A549 (cell line): Measurements from ENCODE around the gene NOC4L. TPM values are rescaled to one million over a fixed set of nuclear protein-coding genes. Genes with fewer than 3 reads are reported as not detected.

Experiments used
- ATAC-seq, 2 experiments: fragments of 200-7000 bp in 1 of 2; fragments of >200 bp in 1 of 2; cut with Nextera tagmentation in 1 of 2; cut with Tn5 transposase in 1 of 2; 3 replicates each; pipeline versions ENCODE4 v1.8.0 to v1.9.1; 2018 to 2020; ENCODE audit warnings: mild to moderate bottlenecking in 1 of 2, moderate library complexity in 1 of 2
- CTCF ChIA-PET: fragments of 300-600 bp; sonication (Branson Sonifier 250); formaldehyde crosslinking; extraction: SDS; loops from one replicate; lab custom pipeline; 2021; ENCODE audit warnings: antibody characterized with exemption, inconsistent platforms; lab: Yijun Ruan, JAX
- POLR2A ChIA-PET: fragments of 350-600 bp; formaldehyde crosslinking; extraction: SDS; loops from one replicate; lab custom pipeline; 2021; ENCODE audit warnings: antibody characterized with exemption, inconsistent platforms; lab: Yijun Ruan, JAX
- DNase-seq, 2 experiments: peaks; one replicate each; pipeline versions ENCODE4 v3.0.0 to v3.0.0-alpha.2; 2011 to 2016; ENCODE audit warnings: low read depth in 1 of 2, low spot score in 1 of 2
- FAIRE-seq: peaks from 2 replicates; lab custom pipeline; 2011; peaks lifted over from hg19 to GRCh38; lab: Jason Lieb, UNC
- H3K27ac ChIP-seq, 2 experiments: fragments of >200 bp; sonication (Bioruptor Twin); formaldehyde crosslinking; 3 replicates each; pipeline ENCODE4 v1.5.1; 2016 to 2017
- H3K4me1 ChIP-seq: fragments of >200 bp; sonication (Bioruptor Twin); formaldehyde crosslinking; 3 replicates; pipeline ENCODE4 v1.6.1; 2016
- H3K4me2 ChIP-seq: fragments of >200 bp; sonication (Bioruptor Twin); formaldehyde crosslinking; 3 replicates; pipeline ENCODE4 v1.6.1; 2016
- H3K4me3 ChIP-seq: fragments of >200 bp; sonication (Bioruptor Twin); formaldehyde crosslinking; 3 replicates; pipeline ENCODE4 v1.5.1; 2016
- H3K9me3 ChIP-seq: fragments of >200 bp; sonication (Bioruptor Twin); formaldehyde crosslinking; 3 replicates; pipeline ENCODE4 v1.6.1; 2016
- BHLHE40 ChIP-seq: IDR thresholded peaks from 2 replicates; pipeline ENCODE4 v1.6.1; 2012; ENCODE audit warnings: low read depth, low read length, inconsistent platforms
- CBX2 ChIP-seq: fragments of 200-600 bp; sonication (generic); IDR thresholded peaks from 2 replicates; pipeline ENCODE4 v1.6.1; 2016; ENCODE audit warnings: low read depth, mild to moderate bottlenecking, borderline replicate concordance
- CEBPB ChIP-seq, 2 experiments: fragments of >200 bp in 1 of 2; sonication (Bioruptor Twin) in 1 of 2; formaldehyde crosslinking in 1 of 2; IDR thresholded peaks; 2 replicates each; pipeline ENCODE4 v1.6.1; 2012 to 2016
- CHD2 ChIP-seq: fragments of 150-350 bp; IDR thresholded peaks from 2 replicates; pipeline ENCODE4 v1.6.1; 2014; ENCODE audit warnings: low read length; ENCODE audit not compliant: partially characterized antibody
- CHD4 ChIP-seq: fragments of 200-600 bp; sonication (generic); IDR thresholded peaks from 2 replicates; pipeline ENCODE4 v1.6.1; 2016; ENCODE audit warnings: antibody characterized with exemption, mild to moderate bottlenecking, borderline replicate concordance
- CTCF ChIP-seq: fragments of >200 bp; sonication (Bioruptor Twin); formaldehyde crosslinking; IDR thresholded peaks from 3 replicates; pipeline ENCODE4 v1.5.1; 2016
- EP300 ChIP-seq, 2 experiments: fragments of >200 bp; sonication (Bioruptor Twin); formaldehyde crosslinking; IDR thresholded peaks; 2 replicates in 1 of 2; 3 replicates in 1 of 2; pipeline ENCODE4 v1.6.1; 2016 to 2017
- FOSL2 ChIP-seq, 2 experiments: fragments of 450-650 bp in 1 of 2; fragments of >200 bp in 1 of 2; sonication (Bioruptor Twin) in 1 of 2; formaldehyde crosslinking; IDR thresholded peaks; 2 replicates each; pipeline versions ENCODE4 v1.5.0 to v1.6.1; 2016 to 2020; ENCODE audit warnings: mild to moderate bottlenecking in 1 of 2, moderate library complexity in 1 of 2
- FOXS1 ChIP-seq: fragments of 250-450 bp; sonication (Bioruptor Pico); IDR thresholded peaks from 2 replicates; pipeline ENCODE4 v1.5.0; 2020; ENCODE audit warnings: mild to moderate bottlenecking, moderate library complexity
- GATA3 ChIP-seq: IDR thresholded peaks from 2 replicates; pipeline ENCODE4 v1.6.1; 2012; ENCODE audit warnings: borderline replicate concordance
- HMGXB4 ChIP-seq: fragments of 250-450 bp; sonication (Bioruptor Pico); IDR thresholded peaks from 2 replicates; pipeline ENCODE4 v1.5.0; 2021; ENCODE audit warnings: mild to moderate bottlenecking, moderate library complexity, borderline replicate concordance
- HOXA7 ChIP-seq: fragments of 250-450 bp; sonication (Bioruptor Pico); IDR thresholded peaks from 2 replicates; pipeline ENCODE4 v1.5.0; 2020; ENCODE audit warnings: mild to moderate bottlenecking, moderate library complexity
- HOXB5 ChIP-seq: fragments of 250-450 bp; sonication (Bioruptor Pico); IDR thresholded peaks from 2 replicates; pipeline ENCODE4 v1.5.0; 2020; ENCODE audit warnings: mild to moderate bottlenecking, moderate library complexity
- JUN ChIP-seq, 2 experiments: fragments of >200 bp; sonication (Bioruptor Twin); formaldehyde crosslinking; IDR thresholded peaks; 2 replicates in 1 of 2; 3 replicates in 1 of 2; pipeline ENCODE4 v1.6.1; 2016 to 2017
- KDM1A ChIP-seq: fragments of 200-600 bp; sonication (generic); IDR thresholded peaks from 2 replicates; pipeline ENCODE4 v1.6.1; 2016; ENCODE audit warnings: low read depth, mild to moderate bottlenecking
- KDM5A ChIP-seq: fragments of 200-600 bp; sonication (generic); IDR thresholded peaks from 2 replicates; pipeline ENCODE4 v1.6.1; 2016; ENCODE audit warnings: antibody characterized with exemption, mild to moderate bottlenecking
- MAX ChIP-seq: IDR thresholded peaks from 2 replicates; pipeline ENCODE4 v1.6.1; 2012
- MAZ ChIP-seq: fragments of 150-350 bp; IDR thresholded peaks from 2 replicates; pipeline ENCODE4 v1.6.1; 2014; ENCODE audit warnings: antibody characterized with exemption, low read depth, low read length, borderline replicate concordance
- MYC ChIP-seq: IDR thresholded peaks from 2 replicates; pipeline ENCODE4 v1.6.1; 2012; ENCODE audit warnings: mild to moderate bottlenecking, inconsistent platforms, low read length, improper control_type of control experiment, borderline replicate concordance
- NR3C1 ChIP-seq: fragments of >200 bp; sonication (Bioruptor Twin); formaldehyde crosslinking; IDR thresholded peaks from 3 replicates; pipeline ENCODE4 v1.6.1; 2017
- PBX3 ChIP-seq: IDR thresholded peaks from 2 replicates; pipeline ENCODE4 v1.6.1; 2012
- POLR2AphosphoS2 ChIP-seq: conservative IDR thresholded peaks from 2 replicates; pipeline ENCODE4 v1.6.1; 2012; ENCODE audit warnings: low read length, improper control_type of control experiment, inconsistent platforms
- RARB ChIP-seq: fragments of 250-450 bp; sonication (Bioruptor Pico); IDR thresholded peaks from 2 replicates; pipeline ENCODE4 v1.8.0; 2021; ENCODE audit warnings: mild to moderate bottlenecking, moderate library complexity
- RFX5 ChIP-seq: fragments of 450-650 bp; IDR thresholded peaks from 2 replicates; pipeline ENCODE4 v1.7.1; 2014; ENCODE audit warnings: antibody characterized with exemption, mild to moderate bottlenecking, moderate library complexity
- RNF2 ChIP-seq: fragments of 200-600 bp; sonication (generic); IDR thresholded peaks from 2 replicates; pipeline ENCODE4 v1.6.1; 2016; ENCODE audit warnings: low read depth, mild to moderate bottlenecking, antibody characterized with exemption, moderate library complexity, borderline replicate concordance
- USF2 ChIP-seq: fragments of 450-650 bp; IDR thresholded peaks from 2 replicates; pipeline ENCODE4 v1.6.1; 2014; ENCODE audit warnings: antibody characterized with exemption
- ZFP36 ChIP-seq: fragments of 450-650 bp; IDR thresholded peaks from 2 replicates; pipeline ENCODE4 v1.6.1; 2014; ENCODE audit warnings: borderline replicate concordance; ENCODE audit not compliant: partially characterized antibody
- WGBS: methylation state at CpG from one replicate; pipeline ENCODE4 v1.1.6; 2017; ENCODE audit errors: missing lambda C conversion rate; 5-methylcytosine and 5-hydroxymethylcytosine counted together
- polyA plus RNA-seq, 4 experiments: library from polyadenylated mRNA; depleted of rRNA in 3 of 4; stranded (reverse); fragments of >200 nt; fragmentation: RNase III in 1 of 4; extraction: RNeasy Plus Mini Kit Qiagen cat#74134 plus additional on column Dnase treatment in 1 of 4; gene quantifications; 2 replicates in 3 of 4; 3 replicates in 1 of 4; pipeline ENCODE4 v1.2.3, GENCODE V29; 2011 to 2017
- TF ChIP-seq, protein P1 (sequence below): fragments of 150-350 bp; IDR thresholded peaks from 2 replicates; pipeline ENCODE4 v1.6.1; 2014; ENCODE audit warnings: low read depth, mild to moderate bottlenecking, low read length

NOC4L gene
- polyA plus RNA-seq, 2 of the 4 experiments (the other 2 are of a cell fraction): 12.1 to 34.1 TPM

DNA sequence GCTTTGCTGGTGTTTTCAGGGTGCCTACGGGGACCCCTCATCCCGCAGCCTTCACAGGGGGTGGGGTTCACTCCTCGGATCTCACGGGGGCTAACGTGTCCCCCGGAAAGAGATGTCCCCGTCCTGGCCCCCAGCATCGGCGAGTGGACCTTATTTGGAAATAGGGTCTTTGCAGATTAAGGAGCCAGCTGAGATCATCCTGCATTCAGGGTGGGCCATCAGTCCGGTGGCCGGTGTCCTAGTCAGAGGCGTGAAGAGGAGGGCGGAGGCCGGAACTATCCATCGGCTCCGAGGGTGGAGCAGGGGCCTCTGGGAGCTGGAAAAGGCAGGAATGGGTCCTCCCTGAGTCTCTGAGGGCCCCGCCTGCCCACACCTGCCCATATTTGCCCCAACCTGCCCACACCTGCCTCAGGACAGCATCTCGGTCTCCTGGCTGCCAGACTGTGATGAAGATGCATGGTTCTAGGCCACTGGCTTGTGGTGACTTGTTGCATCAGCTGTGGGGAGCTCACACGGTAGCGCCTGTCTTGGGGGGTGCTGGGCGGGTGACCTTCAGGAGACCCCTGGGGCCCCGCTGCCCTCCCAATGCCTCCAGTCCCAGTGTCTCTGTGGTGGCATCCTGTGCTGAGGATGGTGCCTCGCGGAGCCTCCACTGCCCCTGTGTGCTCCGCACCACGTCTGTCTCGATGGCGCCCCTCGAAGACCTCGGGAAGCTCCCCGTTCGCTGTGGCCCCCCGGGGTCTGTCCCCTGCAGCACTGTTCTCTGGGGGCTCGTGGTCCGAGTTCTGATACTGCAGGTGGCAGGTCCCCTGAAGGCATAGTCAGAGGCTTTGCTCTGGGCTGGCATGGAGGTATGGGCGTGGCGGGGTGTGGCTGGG, 14.7 kb downstream of the NOC4L start (continued):
- TF ChIP-seq, protein P1, sequence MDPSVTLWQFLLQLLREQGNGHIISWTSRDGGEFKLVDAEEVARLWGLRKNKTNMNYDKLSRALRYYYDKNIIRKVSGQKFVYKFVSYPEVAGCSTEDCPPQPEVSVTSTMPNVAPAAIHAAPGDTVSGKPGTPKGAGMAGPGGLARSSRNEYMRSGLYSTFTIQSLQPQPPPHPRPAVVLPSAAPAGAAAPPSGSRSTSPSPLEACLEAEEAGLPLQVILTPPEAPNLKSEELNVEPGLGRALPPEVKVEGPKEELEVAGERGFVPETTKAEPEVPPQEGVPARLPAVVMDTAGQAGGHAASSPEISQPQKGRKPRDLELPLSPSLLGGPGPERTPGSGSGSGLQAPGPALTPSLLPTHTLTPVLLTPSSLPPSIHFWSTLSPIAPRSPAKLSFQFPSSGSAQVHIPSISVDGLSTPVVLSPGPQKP: no peak

- Histone ChIP-seq H3K27ac (no peak overlapping the region), H3K4me2 (no peak overlapping the region), H3K4me3 (no peak overlapping the region), H3K9me3 (no peaks in the 10 kb centered on the region), H3K4me1 (peaks cover 11% of the 10 kb centered on the region)
- DNase-seq: no peak
- WGBS: 83% methylated on average over 9 of the region's 14 CpGs
- ChIA-PET CTCF (interaction anchor here (1.2 to 2.3 kb wide), 2 partner anchors 14 to 255 kb away, joined by 3 to 18 read pairs; no protein-coding TSS in a partner anchor), POLR2A (no interaction called here)
- no peak for FAIRE-seq
- TF ChIP-seq HOXB5 (CRISPR knock-in tag) (no peak), CHD4 (no peak), RFX5 (no peak), MAX (no peak), USF2 (no peak), RNF2 (no peak), FOSL2 (IDR thresholded peaks at IDR 0.05) (no peak), FOSL2 (CRISPR knock-in tag; IDR thresholded peaks at IDR 0.05) (no peak), ZFP36 (no peak), NR3C1 (no peak), MYC (no peak), BHLHE40 (no peak), RARB (CRISPR knock-in tag) (no peak), JUN (IDR thresholded peaks at IDR 0.05) (no peak), CHD2 (no peak), FOXS1 (CRISPR knock-in tag) (no peak), KDM5A (no peak)
- no peak for ATAC-seq
Observed at GRCh38 chr12:132159555-132160003, 15.3 kb downstream of the NOC4L start.

GRCh38 chr12:132160016-132160415, 15.8 kb downstream of the NOC4L start:
- no peaks in the 10 kb centered on the region for H3K9me3 ChIP-seq
- 89% methylated on average over 13 of the region's 16 CpGs for WGBS
- ChIA-PET POLR2A (no interaction called here), CTCF (interaction anchor here (1.2 to 2.3 kb wide), 2 partner anchors 14 to 255 kb away, joined by 3 to 18 read pairs; no protein-coding TSS in a partner anchor)
- H3K4me1 ChIP-seq: peaks cover 11% of the 10 kb centered on the region
- no peak overlapping the region for H3K27ac ChIP-seq
- no peak for ATAC-seq
- H3K4me3 ChIP-seq: no peak overlapping the region
- DNase-seq: no peak
- TF ChIP-seq CEBPB (IDR thresholded peaks at IDR 0.05) (no peak), KDM1A (no peak), CTCF (no peak), HOXA7 (CRISPR knock-in tag) (no peak), HMGXB4 (CRISPR knock-in tag) (no peak), PBX3 (no peak), MAX (no peak), GATA3 (no peak), FOSL2 (IDR thresholded peaks at IDR 0.05) (no peak), FOSL2 (CRISPR knock-in tag; IDR thresholded peaks at IDR 0.05) (no peak), CBX2 (no peak), POLR2AphosphoS2 (no peak), MAZ (no peak), EP300 (IDR thresholded peaks at IDR 0.05) (no peak)
- TF ChIP-seq, all 56 proteins: peak for 0
- no peak overlapping the region for H3K4me2 ChIP-seq
- FAIRE-seq: no peak
